GM19467 (cell line): ENCODE results near the gene JAKMIP3.
"Not testable (repeated sequence)": the region's sequence is repeated elsewhere in the genome, so short reads cannot be mapped to it uniquely, and the experiment has no call there.

ENCODE experiments used
- ATAC-seq: cut with Tn5 transposase; IDR thresholded peaks from one replicate; pipeline ENCODE4 v1.9.1; 2021; ENCODE audit warnings: mild to moderate bottlenecking, moderate library complexity; ENCODE audit not compliant: unreplicated experiment

Gene JAKMIP3

DNA sequence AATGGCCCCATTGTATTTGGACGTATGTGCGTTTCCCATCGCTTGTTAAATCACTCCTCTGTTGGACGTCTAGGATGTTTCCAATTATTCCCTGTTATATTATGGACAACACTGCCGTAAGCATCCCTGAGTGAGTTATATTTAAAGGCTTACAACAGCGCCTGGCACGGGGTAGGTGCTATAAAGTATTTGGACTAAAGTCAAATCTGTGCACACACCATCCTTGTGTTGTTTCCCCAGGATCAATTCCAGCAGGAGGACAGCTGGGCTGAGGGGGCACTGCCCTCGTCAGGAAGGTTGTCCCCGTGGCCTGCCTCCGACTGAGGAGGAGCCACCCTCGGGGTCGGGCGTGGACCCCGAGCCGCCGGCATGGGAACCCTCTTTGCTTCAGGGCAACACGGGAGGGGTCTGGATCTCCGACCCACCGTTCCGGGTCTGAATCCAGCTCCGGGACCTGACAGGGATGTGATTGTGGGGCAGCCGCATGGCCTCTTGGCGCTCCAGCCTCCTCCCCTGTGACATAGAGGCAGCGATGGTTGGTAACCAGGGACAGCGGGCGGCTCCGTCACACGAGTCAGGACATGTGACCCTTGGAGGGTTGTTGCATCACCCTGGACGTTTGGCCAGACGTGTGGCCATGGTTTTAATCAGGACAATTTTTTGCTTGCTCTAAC is 1.5 kb upstream of the JAKMIP3 start:
- ATAC-seq: no peak

DNA sequence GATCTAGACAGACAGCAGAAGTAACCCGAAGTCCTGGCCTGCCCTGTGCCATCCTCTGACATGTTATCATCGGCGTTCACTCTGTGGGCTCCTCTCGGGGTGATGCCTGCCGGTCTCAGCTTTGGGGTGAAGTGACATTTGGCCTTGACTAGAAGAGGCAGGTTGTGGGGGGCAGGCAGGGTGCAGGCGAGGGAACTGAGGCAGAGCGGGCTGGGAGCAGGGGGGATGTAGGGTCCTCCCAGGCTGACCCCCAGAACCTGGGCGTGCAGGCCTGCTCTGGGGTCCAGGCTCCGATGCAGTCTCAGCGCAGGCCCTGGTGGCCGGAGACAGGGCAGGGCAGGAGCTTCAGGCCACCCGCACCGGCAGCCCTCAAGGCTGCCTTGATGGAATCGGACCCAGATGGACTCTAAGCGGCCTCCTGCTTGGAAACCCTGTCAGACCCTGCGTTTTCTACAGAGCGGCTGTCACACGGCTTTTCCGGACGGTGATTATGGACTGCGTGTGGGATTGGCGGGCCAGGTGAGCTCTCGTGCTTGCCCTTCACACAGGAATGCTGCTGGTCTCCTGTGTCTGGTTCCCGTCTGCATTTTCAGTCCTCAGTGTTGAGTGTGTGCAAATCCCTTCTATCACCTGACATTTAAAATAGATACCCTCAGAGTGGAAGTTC is 842 bp upstream of the JAKMIP3 start:
- no peak for ATAC-seq

DNA sequence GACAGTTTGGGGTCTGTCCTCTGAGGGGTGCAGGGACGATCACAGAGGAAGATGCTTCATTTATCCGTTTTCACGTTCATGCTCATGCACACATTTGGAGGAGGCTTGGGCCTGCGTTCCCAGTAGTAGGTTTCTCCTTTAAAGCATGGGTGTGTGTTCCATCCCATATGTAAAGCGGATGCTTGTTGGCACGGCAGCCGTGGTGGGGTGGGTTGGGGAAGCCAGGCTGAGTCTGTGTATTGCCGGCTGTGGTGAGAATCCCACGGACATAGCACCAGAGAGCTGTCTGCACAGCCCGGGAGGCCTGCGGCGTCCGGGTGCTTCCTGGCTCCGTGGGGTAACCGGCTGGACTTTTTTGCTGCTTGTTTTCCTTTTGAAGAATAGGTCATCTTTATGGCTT is 440 bp downstream of the JAKMIP3 start:
- ATAC-seq: no peak

DNA sequence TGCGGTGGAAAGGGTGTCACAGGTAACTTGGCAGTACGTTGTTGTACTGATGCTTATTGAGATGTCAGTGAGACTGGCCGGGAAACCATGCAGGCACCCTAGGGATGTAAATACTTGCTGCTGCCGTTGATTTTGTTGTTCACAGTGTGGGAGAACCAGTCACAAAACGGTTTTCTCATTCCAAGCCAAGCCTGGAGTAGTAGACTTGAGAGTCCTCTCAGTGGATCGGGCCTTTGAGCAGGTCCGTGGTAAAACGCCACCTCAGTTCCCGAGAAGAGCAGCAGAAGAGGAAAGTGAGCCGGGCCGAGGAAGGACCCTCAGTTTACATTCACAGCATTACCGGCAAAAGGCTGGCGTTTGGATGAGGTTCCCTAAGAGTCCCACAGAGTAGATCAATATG is 1.1 kb downstream of the JAKMIP3 start:
- ATAC-seq: no peak

DNA sequence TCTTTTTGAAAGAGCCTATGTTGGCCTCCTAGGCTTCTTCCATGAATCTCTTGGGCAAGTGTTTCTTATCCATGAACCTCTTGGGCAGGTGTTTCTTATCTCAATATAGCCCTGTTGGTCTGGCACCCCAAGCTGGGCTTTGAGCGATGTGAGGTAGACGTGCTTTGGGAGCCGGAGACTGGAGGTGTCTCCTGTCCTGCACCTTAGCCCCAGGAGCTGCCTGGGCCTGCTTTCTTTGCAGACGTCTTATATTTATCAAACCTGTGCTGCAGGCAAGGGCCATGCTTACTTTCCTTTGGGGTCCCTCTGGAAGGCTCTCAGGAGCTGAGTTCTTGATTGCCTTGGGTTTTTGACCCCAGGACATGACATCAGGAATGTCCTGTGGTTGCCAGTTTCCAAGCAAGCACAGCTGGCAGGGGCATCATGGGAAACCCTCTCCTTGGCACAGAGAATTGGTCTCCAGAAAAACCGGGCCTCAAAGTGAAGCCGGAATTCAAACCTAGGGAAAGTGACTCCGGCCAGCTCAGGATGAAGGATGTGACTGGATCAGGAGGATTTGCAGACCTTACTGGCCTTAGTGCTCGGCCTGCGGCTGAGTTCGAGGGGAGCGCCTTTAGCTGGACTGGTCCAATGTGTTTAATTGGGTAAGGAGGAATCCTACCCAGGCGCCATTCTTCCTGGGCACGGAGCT is 2.8 kb downstream of the JAKMIP3 start:
- no peak for ATAC-seq

DNA sequence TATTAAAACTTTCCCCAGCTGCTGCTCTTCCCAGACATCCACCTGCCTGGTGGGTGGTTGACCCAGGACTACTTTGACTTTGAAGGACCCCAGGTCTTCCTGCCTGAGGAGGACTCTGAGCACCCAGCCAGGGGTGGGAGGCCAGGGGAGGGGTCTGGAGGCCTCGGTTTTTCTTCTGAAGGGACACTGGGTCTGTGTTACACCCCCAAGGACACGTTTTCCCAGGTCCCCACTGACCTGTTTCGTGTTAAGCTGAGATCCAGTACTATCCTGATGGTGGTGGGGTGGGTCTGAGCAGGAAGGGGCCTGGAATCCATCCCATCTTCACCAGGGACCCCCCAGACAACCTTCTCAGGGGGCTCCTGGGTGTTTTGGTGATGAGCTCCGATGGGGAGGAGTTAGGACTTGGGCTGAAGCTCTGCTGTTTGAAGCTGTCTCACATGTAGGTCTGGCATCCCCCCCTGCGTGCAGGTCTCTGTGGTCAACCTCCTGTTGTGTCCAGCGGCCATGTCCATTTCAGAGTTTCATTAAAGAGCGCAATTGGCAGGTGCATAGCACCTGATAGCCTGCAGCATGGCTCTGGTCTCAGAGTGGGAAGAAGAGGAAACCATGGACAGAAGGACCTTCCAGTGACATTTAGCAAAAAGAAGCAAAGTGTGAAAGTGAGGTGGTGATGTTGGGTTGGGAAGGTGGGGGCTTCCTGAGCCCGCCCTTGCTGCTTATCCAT is 3.5 kb downstream of the JAKMIP3 start:
- ATAC-seq: no peak

DNA sequence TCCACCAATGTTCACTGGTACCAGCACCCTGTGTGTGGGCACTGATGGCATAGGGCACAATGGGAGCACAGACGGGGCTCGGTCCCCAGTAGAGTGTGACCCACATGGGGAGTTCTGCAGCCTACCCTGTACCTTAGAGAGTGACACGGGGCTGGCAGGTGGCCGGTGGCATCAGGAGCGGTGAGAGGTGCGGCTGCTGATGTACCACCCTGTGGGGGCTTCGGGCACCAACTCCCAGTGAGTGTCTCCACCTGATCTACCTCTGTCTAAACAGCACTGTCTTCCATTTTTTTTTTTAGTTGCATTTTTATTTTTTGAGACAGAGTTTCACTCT is 4.1 kb downstream of the JAKMIP3 start:
- no peak for ATAC-seq

DNA sequence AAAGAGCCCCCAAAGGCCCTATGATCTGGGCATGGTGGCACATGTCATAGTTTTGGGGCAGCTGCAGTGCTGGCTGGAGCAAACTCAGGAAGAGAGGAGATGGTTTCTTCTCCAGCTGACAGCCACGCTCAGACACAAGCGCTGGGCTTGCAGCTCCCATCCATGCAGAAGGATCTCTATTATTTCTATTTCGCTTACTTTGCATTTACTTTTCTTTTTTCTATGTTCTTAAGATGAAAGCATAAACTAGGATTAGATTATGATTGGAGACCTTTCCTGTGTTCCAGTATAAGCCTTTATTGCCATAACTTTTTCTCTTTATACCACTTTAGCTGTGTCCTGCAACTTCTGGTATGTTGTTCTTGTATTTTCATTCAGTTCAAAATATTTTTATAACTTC is 5.0 kb downstream of the JAKMIP3 start:
- no peak for ATAC-seq

DNA sequence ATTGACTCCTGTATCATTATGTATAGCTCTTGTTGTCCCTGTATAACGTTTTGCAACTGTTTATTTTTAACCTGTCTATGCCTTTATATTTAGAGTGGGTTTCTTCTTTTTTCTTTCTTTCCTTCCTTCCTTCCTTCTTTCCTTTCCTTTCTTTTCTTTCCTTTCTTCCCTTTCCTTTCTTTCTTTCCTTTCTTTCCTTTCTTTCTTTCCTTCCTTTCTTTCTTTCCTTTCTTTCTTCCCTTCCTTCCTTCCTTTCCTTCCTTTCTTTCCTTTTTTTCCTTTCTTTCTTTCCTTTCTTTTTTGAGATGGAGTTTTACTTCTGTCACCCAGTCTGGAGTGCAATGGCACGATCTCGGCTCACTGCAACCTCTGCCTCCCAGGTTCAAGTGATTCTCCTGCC is 5.9 kb downstream of the JAKMIP3 start:
- no peak for ATAC-seq

DNA sequence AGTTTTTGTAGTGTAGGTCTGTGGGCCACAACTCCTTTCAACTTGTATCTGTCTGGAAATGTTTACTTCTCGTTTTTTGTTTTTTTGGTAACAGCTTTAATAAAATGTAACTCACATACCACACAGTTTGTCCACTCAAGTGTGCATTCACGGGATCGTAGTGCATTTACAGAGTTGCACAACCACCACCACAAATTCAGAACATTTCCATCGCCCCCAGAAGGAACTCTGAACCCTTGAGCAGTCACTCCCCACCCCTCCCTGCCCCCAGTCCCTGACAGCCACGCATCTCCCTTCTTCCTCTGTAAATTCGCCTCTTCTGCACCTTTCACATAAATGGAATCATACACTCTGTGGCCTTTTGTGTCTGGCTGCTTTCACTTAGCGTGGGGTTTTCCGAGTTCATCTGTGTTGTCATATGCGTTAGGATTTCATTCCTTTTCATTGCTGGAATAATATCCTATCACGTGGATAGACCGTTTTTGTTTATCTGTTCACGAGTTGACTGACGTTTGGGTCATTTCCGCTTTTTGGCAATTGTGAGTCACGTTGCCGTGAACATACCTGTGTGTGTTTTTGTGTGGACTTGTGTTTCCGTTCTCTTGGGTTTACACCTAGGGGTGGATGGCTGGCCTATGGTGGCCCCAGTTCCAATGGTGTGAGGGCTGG is 10.3 kb downstream of the JAKMIP3 start:
- ATAC-seq: no peak

DNA sequence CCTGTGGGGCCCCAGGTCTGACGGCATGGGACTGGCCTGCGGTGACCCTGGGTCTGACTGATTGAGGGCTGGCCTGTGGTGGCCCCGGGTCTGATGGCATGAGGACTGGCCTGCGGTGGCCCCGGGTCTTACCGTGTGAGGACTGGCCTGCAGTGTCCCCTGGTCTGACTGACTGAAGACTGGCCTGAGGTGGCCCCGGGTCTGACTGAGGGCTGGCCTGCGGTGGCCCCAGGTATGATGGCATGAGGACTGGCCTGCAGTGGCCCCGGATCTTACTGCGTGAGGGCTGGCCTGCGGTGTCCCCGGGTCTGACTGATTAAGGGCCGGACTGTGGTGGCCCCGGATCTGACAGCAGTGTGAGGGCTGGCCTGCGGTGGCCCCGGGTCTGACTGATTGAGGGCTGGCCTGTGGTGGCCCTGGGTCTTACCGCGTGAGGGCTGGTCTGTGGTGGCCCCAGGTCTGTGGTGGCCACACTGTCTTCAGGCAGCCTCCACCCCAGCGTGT is 10.9 kb downstream of the JAKMIP3 start:
- ATAC-seq: no peak

DNA sequence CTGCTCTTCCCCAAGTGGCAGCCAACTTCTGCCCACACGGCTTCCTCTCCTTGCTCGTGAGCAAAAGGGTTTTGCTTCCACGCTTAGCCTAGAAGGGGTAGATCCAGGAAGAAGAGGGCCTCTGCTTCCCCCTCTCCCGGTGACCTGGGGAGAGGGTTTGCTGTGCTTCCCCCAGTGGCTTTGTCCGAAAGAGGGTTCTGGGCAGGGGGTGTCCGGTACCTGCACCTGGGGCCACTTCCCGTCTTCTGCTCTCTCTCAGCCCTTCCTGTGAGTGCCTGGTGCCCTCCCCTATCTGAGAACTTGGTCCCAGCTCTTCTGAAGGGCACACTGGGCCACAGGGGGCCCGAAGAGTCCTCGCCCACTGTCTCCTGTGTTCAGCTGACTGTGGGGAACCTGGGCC is 11.3 kb downstream of the JAKMIP3 start:
- no peak for ATAC-seq

DNA sequence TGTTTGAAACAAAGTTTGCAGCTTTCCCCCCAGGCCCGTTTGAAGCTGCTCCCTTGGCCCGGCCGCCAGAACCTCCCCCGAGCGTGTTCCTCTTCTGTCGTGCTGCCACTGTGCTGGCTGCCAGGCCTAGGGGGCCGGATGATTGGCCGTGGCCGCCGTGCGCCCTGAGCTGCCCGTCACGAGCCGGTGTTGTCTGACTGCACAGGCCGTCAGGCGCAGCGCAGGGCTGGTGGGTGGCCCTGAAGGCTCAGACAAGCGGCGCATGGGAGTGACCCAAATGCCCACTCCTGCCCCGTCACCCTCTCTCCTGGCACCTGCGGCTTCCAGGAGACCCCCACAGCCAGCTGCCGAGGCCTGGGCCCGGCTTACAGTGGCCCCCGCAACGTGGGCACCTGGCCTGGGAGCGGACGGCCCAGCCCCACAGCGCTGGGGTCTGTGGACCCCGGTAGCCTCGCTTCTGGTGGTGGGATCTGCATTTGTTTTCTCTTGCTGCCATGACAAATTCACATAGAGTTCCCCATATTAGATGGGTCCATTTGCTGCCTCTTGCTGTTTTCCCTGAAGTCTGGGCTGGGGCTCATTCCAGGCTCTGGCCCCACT is 13.1 kb downstream of the JAKMIP3 start:
- ATAC-seq: no peak

DNA sequence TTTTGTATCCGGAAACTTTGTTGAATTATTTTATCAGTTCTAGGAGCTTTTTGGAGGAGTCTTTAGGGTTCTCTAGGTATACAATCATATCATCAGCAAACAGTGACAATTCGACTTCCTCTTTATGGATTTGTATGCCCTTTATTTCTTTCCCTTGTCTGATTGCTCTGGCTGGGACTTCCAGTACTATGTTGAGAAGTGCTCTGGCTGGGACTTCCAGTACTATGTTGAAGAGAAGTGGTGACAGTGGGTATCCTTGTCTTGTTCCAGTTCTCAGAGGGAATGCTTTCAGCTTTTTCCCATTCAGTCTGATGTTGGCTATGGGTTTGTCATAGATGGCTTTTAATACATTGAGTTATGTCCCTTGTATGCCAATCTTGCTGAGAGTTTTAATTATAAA is 18.6 kb downstream of the JAKMIP3 start:
- not testable (repeated sequence) for ATAC-seq

DNA sequence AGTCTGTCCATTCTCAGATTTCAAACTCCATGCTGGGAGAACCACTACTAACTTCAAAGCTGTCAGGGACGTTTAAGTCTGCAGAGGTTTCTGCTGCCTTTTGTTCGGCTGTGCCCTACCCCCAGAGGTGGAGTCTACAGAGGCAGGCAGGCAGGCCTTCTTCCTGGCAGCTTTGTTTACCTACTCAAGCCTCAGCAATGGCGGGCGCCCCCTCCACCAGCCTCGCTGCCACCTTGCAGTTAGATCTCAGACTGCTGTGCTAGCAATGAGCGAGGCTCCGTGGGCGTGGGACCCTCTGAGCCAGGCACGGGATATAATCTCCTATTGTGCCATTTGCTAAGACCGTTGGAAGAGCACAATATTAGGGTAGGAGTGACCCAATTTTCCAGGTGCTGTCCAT is 27.5 kb downstream of the JAKMIP3 start:
- ATAC-seq: not testable (repeated sequence)

DNA sequence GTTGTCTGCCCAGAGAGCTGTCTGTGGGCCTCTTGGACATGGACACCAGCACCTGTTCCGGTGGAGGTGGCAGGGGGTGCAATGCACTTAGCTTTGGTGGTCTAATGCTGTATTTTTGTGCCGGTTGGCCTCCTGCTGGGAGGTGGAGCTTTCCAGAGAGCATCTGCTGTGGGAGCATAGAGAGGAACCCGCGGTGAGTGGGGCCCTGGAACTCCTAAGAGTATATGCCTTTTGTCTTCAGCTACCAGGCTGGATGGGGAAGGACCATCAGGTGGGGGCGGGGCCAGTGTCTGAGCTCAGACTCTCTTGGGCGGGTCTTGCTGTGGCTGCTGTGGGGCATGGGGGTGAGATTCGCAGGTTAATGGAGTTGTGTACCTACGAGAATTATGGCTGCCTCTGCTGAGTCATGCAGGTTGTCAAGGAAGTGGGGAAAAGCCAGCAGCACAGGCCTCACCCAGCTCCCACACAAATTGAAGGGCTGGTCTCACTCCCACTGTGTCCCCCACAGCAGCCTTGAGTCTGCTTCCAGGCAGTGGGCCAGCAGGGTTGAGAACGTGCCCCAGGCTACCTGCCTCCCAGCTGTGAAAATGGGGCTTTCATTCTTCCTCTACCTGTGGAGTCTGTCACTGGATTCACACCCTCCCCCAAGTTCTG is 29.0 kb downstream of the JAKMIP3 start:
- ATAC-seq: no peak

DNA sequence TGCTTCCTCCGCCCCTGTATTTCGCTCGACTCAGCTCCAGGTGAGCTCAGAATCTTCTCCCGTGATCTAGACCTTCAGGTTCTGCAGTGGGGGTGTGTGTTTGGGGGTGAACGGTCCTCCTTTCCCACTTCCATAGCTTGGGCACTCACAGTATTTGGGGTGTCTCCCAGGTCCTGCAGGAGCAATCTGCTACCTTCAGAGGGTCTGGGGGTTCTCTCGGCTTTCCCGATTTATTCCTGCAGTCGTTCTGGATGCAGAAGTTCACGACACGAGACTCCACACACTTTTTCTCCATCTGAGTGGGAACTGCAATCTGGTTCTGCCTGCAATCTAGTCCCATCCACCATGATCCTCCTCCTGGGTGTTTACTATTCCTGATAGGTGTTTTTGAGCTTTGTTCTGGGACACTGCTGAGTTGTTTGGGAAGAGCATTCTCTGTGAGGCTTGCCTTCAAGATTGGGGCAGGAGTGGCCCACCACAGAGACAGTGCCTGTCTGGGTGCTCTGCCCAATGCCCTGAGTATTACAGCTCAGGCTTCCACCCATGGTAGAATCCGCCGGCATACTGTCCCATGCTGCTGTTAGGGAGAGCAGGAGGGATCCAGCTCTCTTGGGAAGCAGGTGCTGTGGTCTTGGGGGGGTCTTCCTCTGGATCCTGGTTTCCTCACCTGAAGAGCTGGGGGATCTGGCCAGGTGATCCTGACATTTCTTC is 29.8 kb downstream of the JAKMIP3 start:
- no peak for ATAC-seq

DNA sequence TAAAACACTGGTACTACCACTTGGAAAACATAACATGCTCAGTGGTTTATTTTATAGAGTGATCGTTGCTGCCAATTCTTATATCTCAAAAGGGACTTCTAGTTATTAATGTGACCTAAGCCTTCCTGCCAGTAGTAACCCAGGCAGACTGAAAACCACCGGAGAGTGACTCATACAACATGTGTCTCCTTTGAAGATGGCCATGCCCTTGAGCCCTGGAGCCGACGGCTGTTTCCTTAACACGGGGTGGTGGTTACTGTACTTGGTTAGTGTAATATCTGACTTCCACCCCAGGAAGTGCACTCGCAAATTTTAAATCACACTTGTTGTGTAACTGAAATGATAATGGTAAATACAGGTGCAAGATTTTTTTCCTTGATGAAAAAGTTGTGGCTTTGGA is 30.5 kb downstream of the JAKMIP3 start:
- ATAC-seq: no peak

DNA sequence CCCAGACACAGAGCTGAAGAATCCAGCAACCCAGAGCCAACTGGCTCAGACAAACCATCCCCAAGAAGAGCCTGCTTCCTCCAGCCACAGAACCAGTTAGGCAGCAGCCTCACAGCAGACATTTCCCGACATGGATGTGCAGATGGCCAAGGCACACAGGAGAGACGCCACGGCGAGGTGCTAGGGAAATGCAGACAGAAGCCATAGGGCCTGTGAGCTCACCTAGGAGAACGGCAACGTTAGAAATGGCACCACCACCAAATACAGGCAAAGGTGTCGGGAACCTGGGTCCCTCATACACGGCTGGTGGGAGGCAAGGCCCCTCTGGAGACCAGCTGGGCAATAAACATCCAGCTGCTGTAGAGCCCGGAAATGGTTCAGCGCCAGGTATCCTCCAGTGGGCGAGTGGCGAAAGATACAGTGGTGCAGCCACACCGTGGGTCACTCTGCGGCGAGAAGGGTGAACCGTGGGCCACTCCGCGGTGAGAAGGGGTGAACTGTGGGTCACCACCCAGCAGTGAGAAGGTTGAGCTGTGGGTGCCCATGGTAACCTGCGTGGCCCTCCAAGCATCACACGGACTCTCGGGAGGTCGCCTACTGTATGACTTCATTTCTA is 31.2 kb downstream of the JAKMIP3 start:
- no peak for ATAC-seq
